Activated T-helper 17 cell treated with anti-CD3 and anti-CD28 coated beads, Interleukin-2, amount 50 U/mL, for 72 hours (primary cell): ENCODE data around the gene SMIM15. TPM values are rescaled to one million over a fixed set of nuclear protein-coding genes. Genes with fewer than 3 reads are reported as not detected.
"Not testable (repeated sequence)": the region's sequence is repeated elsewhere in the genome, so short reads cannot be mapped to it uniquely, and the experiment has no call there.

Source experiments
- ATAC-seq: fragments of 150-1000 bp; cut with Tn5 transposase; replicated peaks from 2 replicates; pipeline ENCODE4 v1.10.0; 2021; ENCODE audit warnings: mild to moderate bottlenecking, moderate library complexity
- H3K27ac Mint-ChIP-seq: one replicate; pipeline ENCODE4 v1.8.0; 2022; ENCODE audit warnings: mixed read lengths
- H3K27me3 Mint-ChIP-seq: one replicate; pipeline ENCODE4 v1.8.0; 2022; ENCODE audit warnings: mixed read lengths
- H3K36me3 Mint-ChIP-seq: one replicate; pipeline ENCODE4 v1.8.0; 2022; ENCODE audit warnings: low read depth, mild to moderate bottlenecking, mixed read lengths
- H3K4me1 Mint-ChIP-seq: one replicate; pipeline ENCODE4 v1.8.0; 2022; ENCODE audit warnings: mixed read lengths
- H3K4me3 Mint-ChIP-seq: one replicate; pipeline ENCODE4 v1.8.0; 2022; ENCODE audit warnings: mild to moderate bottlenecking, mixed read lengths
- H3K9me3 Mint-ChIP-seq: one replicate; pipeline ENCODE4 v1.8.0; 2022; ENCODE audit warnings: mixed read lengths
- total RNA-seq, 2 donors: library from RNA; stranded (reverse); gene quantifications; one replicate each; pipeline ENCODE4 v1.2.3, GENCODE V29; 2022

Gene SMIM15, protein sequence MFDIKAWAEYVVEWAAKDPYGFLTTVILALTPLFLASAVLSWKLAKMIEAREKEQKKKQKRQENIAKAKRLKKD
- 10 to 100 TPM; 50.6 to 72.0 TPM for total RNA-seq

DNA sequence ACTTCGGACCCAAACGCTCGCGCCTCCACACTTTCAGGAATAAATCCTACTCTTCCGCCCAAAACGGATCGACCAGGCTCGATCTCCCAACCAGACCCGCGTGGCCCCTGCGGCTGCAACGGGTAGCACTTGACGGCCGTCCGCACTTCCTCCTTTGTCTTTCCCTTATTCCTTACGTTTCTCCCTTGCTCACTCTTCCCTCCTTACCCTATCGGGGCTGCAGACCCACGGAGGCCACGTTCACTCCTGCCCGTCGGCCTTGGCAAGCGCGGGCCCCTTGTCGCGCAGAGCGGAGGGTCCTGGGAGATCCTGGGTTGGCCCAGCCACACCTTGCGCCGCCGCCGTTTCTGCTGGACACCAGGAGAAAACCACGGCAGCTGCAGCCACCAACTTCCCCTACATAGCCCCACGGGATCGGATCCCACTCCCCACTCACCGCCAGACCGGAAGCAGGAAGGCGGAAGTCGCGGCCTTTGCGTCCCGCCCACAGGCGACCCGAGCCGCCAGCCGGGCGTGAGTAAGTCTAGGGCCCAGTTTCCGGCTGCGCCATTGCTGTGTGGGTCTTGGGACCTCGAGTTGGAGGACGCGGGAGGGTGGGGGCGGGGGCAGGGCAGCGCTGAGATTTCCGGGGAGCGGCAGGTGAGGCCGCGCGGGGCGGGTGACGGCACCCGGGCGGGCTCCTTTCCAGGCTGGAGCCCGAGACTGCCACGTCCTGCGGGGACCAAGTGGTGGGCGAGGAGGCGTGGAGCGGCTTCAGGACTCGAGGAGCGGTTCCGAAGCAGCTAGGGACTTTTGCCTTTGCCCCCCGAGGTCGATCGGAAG, at the start of gene SMIM15:
TSS of gene SMIM15 (minus strand) at position 459 of the 822 bp plus-strand sequence. CDS start 2,297 bp downstream, outside the sequence.
- Mint-ChIP-seq H3K4me1 (peaks cover 15% of the 10 kb centered on the region), H3K36me3 (peaks cover 61% of the 10 kb centered on the region), H3K4me3 (peak within 1 kb of the TSS; percentile 99), H3K9me3 (peaks cover 4% of the 10 kb centered on the region), H3K27me3 (no peaks in the 10 kb centered on the region), H3K27ac (peak within 1 kb of the TSS; percentile 99)
- peak; percentile 96 for ATAC-seq

- Mint-ChIP-seq H3K36me3 (no peaks in the 10 kb centered on the region), H3K4me1 (no peaks in the 10 kb centered on the region), H3K4me3 (no peak overlapping the region), H3K27ac (no peak overlapping the region), H3K9me3 (peaks cover 3% of the 10 kb centered on the region), H3K27me3 (peaks cover 24% of the 10 kb centered on the region)
- ATAC-seq, result no peak
Measured at GRCh38 chr5:61207884-61208283, 45.6 kb upstream of the SMIM15 start.

- no peak for ATAC-seq
- Mint-ChIP-seq H3K4me3 (no peak overlapping the region), H3K27me3 (peaks cover 19% of the 10 kb centered on the region), H3K36me3 (no peaks in the 10 kb centered on the region), H3K4me1 (no peaks in the 10 kb centered on the region), H3K9me3 (peaks cover 3% of the 10 kb centered on the region), H3K27ac (no peak overlapping the region)
Measured at GRCh38 chr5:61205013-61205412, 42.7 kb upstream of the SMIM15 start.

GRCh38 chr5:61202213-61202612, 39.9 kb upstream of the SMIM15 start:
- Mint-ChIP-seq H3K27me3 (peaks cover 36% of the 10 kb centered on the region), H3K4me3 (no peak overlapping the region), H3K4me1 (no peaks in the 10 kb centered on the region), H3K9me3 (peaks cover 15% of the 10 kb centered on the region), H3K36me3 (peaks cover 6% of the 10 kb centered on the region), H3K27ac (no peak overlapping the region)
- ATAC-seq, result peak; percentile 92

GRCh38 chr5:61200582-61201155, 38.4 kb upstream of the SMIM15 start:
- ATAC-seq, result no peak
- no peak overlapping the region for H3K4me3 Mint-ChIP-seq
- peaks cover 32% of the 10 kb centered on the region for H3K27me3 Mint-ChIP-seq
- no peaks in the 10 kb centered on the region for H3K4me1 Mint-ChIP-seq
- H3K27ac Mint-ChIP-seq, result no peak overlapping the region
- peaks cover 6% of the 10 kb centered on the region for H3K36me3 Mint-ChIP-seq
- peaks cover 15% of the 10 kb centered on the region for H3K9me3 Mint-ChIP-seq

DNA sequence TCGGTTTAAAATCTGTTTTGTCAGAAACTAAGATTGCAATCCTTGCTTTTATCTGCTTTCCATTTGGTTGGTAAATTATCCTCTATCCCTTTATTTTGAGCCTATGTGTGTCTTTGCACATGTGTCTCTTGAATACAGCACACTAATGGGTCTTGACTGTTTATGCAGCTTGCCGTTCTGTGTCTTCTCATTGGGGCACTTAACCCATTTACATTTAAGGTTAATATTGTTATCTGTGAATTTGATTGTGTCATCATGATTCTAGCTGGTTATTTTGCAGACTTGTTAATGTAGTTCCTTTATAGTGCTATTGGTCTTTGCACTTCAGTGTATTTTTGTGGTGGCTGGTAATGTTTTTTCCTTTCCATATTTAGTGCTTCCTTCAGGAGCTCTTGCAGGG, 36.3 kb upstream of the SMIM15 start:
- H3K4me3 Mint-ChIP-seq, result no peak overlapping the region
- peaks cover 6% of the 10 kb centered on the region for H3K36me3 Mint-ChIP-seq
- peaks cover 31% of the 10 kb centered on the region for H3K27me3 Mint-ChIP-seq
- no peak for ATAC-seq
- H3K27ac Mint-ChIP-seq, result no peak overlapping the region
- H3K9me3 Mint-ChIP-seq, result peaks cover 15% of the 10 kb centered on the region
- no peaks in the 10 kb centered on the region for H3K4me1 Mint-ChIP-seq

GRCh38 chr5:61187826-61188225, 25.6 kb upstream of the SMIM15 start:
- not testable (repeated sequence) for H3K4me1 Mint-ChIP-seq, H3K4me3 Mint-ChIP-seq, H3K27ac Mint-ChIP-seq, H3K36me3 Mint-ChIP-seq, ATAC-seq, H3K9me3 Mint-ChIP-seq
- H3K27me3 Mint-ChIP-seq, result peaks cover 12% of the 10 kb centered on the region

- H3K36me3 Mint-ChIP-seq, H3K27ac Mint-ChIP-seq, H3K4me1 Mint-ChIP-seq, H3K9me3 Mint-ChIP-seq, H3K4me3 Mint-ChIP-seq, ATAC-seq: not testable (repeated sequence)
- peaks cover 12% of the 10 kb centered on the region for H3K27me3 Mint-ChIP-seq
Measured at GRCh38 chr5:61187352-61187751, 25.1 kb upstream of the SMIM15 start.

- Mint-ChIP-seq H3K36me3 (no peaks in the 10 kb centered on the region), H3K9me3 (no peaks in the 10 kb centered on the region), H3K27me3 (peaks cover 12% of the 10 kb centered on the region), H3K4me3 (no peak overlapping the region), H3K4me1 (no peaks in the 10 kb centered on the region), H3K27ac (no peak overlapping the region)
- no peak for ATAC-seq
Measured at GRCh38 chr5:61186634-61187033, 24.4 kb upstream of the SMIM15 start.

GRCh38 chr5:61184708-61185107, 22.4 kb upstream of the SMIM15 start:
- Mint-ChIP-seq H3K36me3 (no peaks in the 10 kb centered on the region), H3K4me1 (no peaks in the 10 kb centered on the region), H3K27me3 (peaks cover 9% of the 10 kb centered on the region), H3K4me3 (no peak overlapping the region), H3K27ac (no peak overlapping the region), H3K9me3 (no peaks in the 10 kb centered on the region)
- no peak for ATAC-seq

GRCh38 chr5:61183538-61183937, 21.3 kb upstream of the SMIM15 start:
- Mint-ChIP-seq H3K36me3 (no peaks in the 10 kb centered on the region), H3K27ac (no peak overlapping the region), H3K4me1 (no peaks in the 10 kb centered on the region), H3K9me3 (no peaks in the 10 kb centered on the region), H3K4me3 (no peak overlapping the region), H3K27me3 (peaks cover 12% of the 10 kb centered on the region)
- ATAC-seq, result no peak

GRCh38 chr5:61182449-61182848, 20.2 kb upstream of the SMIM15 start:
- Mint-ChIP-seq H3K27me3 (peaks cover 11% of the 10 kb centered on the region), H3K4me1 (no peaks in the 10 kb centered on the region), H3K4me3 (no peak overlapping the region), H3K9me3 (no peaks in the 10 kb centered on the region), H3K36me3 (no peaks in the 10 kb centered on the region), H3K27ac (no peak overlapping the region)
- ATAC-seq, result no peak

DNA sequence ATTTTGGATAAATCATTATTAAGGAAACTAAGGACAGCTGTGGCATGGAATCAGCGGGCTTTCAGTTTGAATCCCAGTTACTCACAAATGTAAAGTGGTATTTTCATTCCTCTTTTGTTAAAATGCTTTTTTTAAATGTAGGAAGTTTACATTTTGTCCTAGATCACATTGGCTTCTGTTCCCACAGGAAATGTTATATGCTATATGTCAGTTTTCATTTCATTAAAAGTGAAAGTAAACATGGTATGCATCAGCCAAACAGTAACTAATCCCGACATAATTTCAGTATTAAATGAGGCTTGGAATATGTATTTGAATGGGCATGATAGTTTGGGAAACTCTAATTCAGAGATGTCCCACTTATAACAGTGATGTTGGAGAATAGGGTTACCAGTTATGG, 18.6 kb upstream of the SMIM15 start:
- Mint-ChIP-seq H3K27ac (no peak overlapping the region), H3K4me3 (no peak overlapping the region), H3K4me1 (no peaks in the 10 kb centered on the region), H3K9me3 (no peaks in the 10 kb centered on the region), H3K27me3 (peaks cover 6% of the 10 kb centered on the region), H3K36me3 (no peaks in the 10 kb centered on the region)
- ATAC-seq, result no peak

DNA sequence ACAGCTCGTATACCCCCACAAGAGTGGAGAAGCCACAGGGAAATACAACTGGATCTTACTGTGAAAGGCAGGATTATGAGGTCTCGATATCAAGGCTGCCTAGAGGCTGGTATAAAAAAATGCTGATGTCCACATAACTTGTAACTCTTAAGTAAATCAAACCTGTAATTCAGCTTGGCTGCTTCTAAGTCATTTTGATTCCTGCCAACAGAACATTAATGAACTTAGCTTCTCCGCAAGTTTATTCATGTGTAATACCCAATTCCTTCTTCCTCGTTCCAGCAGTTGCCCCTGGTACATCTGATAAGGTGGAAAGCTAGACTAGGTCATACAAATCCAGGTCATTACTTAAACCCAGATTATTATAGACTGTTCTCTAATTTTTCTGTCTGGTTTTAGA, 16.4 kb upstream of the SMIM15 start:
- no peaks in the 10 kb centered on the region for H3K36me3 Mint-ChIP-seq
- no peak for ATAC-seq
- H3K4me1 Mint-ChIP-seq, result no peaks in the 10 kb centered on the region
- peaks cover 6% of the 10 kb centered on the region for H3K27me3 Mint-ChIP-seq
- no peaks in the 10 kb centered on the region for H3K9me3 Mint-ChIP-seq
- no peak overlapping the region for H3K27ac Mint-ChIP-seq
- no peak overlapping the region for H3K4me3 Mint-ChIP-seq

DNA sequence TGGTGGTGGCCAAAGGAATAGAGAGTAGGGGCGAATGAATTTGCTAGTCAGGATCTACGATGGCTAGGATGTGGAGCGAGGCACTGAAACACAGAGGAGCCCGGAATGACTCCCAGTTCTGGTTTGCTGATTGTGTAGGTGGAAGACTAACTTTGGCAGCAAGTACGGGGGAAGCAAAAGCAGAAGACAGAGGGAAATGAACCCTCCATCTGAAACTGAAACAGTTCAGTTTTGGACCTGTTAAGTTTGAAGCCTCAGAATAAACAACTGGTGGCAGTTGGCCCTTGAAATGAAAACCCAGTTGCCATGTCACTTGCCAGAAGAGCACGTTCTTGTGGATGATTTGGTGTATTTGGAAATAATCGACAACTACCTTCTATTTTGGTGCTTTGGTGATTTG, 15.4 kb upstream of the SMIM15 start:
- no peak for ATAC-seq
- H3K36me3 Mint-ChIP-seq, result no peaks in the 10 kb centered on the region
- no peak overlapping the region for H3K27ac Mint-ChIP-seq
- H3K27me3 Mint-ChIP-seq, result peaks cover 6% of the 10 kb centered on the region
- H3K9me3 Mint-ChIP-seq, result no peaks in the 10 kb centered on the region
- no peaks in the 10 kb centered on the region for H3K4me1 Mint-ChIP-seq
- H3K4me3 Mint-ChIP-seq, result no peak overlapping the region
